GM23248 (cell line): ENCODE data around the gene LPIN3.

Experiments
- EZH2 ChIP-seq: fragments of 200-600 bp; sonication (generic); IDR thresholded peaks from 2 replicates; pipeline ENCODE4 v1.6.1; 2018; ENCODE audit warnings: antibody characterized with exemption, mild to moderate bottlenecking; ENCODE audit not compliant: insufficient read depth, poor library complexity, severe bottlenecking
- EZH2phosphoT487 ChIP-seq: fragments of 200-600 bp; sonication (generic); IDR thresholded peaks from 2 replicates; pipeline ENCODE4 v1.6.1; 2018; ENCODE audit warnings: antibody characterized with exemption, moderate library complexity, mild to moderate bottlenecking, low read depth; ENCODE audit not compliant: insufficient read depth

GRCh38 chr20:41392295-41392694 is 51.7 kb downstream of the LPIN3 start:
- TF ChIP-seq EZH2: no peak
- TF ChIP-seq EZH2phosphoT487: no peak
